ENCODE data around the gene CASTOR1.

Gene CASTOR1

DNA sequence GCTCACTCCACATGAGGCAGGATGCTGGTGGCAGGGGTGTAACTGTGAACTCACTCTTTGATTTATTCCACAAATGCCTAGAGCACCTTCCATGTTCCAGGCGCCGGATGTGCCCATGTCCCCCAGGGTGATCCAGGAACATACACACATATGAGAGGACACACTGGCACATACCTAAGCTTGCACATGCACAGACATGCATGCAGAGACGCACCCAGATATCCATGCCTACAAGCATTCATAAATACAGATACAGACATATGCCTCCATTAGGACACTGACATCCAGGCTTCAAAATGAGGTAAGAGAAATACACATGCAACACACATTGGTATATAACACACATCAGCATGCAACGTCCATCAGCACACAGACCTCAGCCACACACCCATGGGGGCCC is 27.2 kb downstream of the CASTOR1 start:
- peak; percentile 1 for DNase-seq

DNA sequence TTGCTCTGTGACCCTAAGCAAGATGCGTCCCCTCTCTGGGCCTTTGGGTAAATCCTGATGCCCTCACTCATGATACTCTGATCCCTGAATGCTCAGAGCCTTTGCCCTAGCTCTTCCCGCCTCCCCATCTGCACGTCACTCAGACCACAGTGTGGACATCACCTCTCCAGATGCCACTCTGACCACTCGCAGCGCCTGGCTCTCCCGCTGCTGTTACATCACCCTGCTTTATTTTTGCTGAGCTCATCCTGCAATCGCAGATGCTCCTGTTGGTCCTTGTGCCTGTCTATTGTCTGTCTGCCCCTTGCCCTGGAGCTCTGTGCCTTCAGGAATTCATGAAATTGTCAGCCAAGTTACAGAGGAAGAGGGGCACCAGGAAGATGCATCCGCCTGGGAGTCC is 28.2 kb downstream of the CASTOR1 start:
- no peak for DNase-seq

DNA sequence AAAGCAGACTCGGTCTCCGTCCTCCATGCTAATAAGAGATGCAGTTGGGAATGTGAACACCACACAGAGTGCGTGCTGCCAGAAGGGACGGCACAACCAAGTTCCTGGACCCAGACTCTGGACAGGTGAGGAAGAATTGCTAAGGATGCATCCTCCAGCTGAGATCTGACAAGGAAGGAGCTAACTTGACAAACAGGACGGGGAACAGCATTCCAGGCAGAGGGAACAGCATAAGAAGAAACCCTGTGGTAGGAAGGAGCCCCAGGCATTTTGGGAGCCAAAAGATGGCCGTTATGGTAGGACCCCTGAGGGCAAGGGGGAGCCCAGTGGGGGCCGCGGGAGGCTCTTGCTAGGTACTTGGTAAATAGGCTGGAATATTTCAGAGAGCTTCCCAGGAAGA is 28.6 kb downstream of the CASTOR1 start:
- DNase-seq, result no peak

DNA sequence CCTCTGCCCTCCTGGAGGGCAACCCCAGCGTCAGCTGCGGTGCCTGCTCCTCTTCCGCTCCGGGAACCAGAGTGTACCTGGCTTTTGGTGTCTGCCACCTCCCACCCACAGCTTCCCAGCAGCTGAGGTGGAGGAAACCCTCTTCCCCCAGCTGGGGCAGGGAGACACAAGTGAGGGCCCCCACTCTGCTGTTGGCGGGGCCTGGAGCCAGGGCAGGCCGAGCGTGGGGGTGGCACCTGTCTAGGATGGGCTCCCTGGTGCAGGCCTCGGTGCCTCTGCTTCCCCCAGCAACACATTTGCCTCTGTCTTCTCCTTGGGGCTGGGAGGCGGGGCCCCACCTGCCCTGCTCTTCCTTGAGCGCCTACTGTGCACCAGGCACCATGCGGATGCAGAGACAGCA is 29.0 kb downstream of the CASTOR1 start:
- DNase-seq, result peak; percentile 1

DNA sequence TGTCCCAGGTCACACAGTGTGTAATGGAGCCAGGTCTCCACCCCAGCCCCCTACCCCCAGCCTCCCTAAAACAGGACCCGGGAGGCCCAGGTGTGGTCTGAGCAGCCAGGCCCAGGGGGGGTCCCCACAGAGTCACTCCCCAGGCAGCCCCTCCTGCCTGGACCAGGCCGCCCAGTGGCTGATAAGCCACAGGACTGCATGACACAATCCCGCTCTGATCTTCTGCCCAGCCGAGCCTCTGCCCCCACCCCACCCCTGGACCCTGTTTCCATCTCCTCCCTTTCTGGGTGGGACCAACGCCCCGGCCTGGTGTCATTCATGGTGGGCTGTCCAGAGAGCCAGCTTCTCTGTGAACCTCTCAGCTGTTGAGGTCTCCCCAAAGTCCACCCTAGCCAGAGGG is 35.0 kb downstream of the CASTOR1 start:
- DNase-seq, result no peak

DNA sequence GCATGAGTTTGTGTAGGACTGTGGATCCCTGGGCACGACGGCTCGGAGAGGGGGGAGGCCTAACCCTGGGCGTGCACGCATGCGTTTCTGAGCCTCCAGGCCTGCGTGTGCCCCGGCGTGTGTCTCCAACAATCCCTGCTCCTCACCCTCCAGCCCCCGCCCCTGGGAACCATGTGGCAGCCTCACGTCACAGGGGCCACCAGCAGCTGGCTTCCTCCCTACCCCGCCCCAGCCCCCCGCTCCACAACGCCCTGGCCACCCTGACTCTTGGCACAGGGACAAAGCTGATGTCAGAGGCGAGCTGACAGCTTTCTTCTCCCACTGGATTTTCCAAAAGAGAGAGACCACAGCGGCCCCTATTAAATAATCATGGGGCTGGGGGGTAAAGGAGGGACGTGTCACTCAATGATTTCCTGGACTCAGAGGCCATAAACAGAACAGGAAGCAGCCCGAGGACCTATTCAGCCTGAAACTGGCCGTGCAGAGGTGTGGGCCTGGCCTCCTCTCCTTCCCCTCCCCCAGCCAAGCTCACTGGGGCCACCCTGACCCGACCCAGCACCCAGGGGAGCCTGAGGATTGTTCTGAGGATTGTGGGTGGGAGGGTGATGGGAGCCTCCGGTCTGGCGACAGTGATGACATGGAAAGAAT is 36.0 kb downstream of the CASTOR1 start:
- no peak for DNase-seq

DNA sequence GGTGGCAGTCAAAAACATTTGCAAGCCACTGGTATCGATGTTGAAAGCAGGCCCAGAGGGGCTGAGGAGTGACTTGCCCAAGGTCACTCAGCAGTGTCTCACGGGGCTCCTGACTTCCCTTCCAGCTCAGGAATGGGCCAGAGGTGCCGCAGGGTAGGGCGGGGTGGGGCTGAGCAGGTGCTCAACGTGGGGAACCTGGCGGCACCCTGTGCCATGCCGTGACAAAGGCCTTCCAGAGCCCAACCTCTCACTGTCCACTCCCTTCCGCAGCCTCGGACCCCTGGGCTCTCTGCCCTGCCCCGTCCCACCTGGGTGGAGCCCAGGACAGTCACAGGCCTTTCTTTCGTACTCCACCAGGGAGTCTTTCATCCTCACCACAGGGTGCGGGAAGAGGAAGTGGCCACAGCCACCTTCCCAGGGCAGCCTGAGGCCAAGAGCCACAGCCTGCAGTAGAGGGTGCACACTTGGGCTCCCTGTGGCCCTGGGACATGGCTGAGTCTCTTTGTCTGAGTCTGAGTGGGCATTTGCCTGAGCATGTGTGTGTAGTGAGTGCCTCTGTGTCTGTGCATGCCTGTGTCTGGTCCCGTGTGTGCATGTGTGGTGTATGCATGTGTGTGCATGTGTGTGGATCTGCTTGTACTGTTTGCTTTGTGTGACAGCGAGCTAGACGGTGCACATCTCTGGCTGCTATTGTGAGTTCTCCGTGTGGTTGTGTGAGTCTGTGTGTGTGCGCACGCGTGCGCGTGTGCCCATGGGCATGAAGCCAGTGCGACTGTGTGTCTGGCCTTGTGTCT is 36.7 kb downstream of the CASTOR1 start:
- no peak for DNase-seq

DNA sequence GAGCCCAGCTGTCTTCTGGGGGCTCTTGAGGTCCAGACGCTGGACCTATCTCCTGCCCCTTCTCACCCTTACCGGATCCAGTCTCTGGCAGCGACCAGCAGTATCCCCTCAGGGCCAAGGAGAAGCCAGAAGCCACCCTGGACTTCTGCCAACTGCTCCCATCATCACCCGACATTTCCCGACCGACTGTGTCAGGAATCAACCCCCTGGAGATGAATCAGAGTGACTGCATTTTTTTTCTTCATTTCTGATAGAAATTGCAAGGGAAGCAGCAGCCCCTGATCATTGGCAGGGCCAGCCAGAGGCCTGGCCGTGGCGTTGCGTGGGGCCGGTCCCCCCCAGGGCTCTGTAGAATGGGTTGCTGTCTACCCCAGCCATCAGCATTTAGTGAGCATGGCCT is 37.6 kb downstream of the CASTOR1 start:
- no peak for DNase-seq

DNA sequence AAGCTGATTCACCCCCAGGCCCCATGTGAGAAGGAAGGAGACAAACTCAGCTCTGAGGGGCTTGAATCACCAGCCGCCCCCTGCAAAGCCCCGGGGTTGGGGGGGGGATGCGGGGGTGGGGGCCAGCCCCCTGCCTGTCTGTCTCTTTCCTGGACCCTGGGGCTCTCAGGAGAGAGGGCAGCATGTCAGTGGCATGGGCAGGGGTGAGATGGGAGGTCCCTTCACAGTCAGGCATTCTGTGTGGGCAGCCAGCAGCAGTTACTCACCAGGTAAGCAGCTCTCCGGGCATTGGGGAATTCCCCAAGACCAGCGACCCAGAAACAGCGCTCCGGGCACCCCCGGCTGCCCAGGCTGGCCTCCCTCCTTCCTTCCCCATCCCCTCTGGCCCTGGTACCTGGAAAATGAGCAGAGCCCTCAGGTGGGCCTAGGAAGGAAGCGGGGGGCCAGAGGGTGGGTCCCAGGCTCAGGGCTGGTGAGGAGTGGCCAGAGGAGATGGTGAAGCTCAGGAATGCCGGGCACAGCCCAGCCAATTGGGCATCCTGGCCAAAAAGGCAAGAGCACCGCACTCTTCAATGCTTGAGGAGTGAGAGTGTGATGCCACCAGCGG is 38.5 kb downstream of the CASTOR1 start:
- DNase-seq, result no peak

DNA sequence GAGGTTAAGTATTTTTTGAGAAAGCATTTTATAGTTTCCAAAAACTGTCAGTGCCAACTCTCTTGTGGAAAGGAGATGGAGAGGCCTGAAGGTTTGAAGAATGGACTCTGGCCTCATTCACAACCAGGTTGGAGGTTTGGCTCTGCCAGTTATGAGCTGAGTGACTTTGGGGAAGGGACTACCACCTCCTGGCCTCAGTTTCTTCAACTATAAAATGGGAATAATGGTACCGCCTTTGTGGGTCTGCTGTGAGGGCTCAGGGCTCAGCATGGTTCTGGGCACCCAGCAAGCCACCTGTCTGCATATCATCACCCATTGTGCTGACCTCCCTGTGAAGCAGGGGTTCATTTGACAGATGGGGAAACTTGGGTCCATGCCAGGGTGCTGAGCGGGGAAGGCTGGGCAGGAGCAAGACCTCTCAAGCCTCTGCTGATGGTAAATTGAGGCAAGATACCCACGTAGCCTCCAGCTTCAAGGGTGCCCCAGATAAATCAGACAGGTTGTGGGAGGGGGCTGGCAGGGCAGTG is 39.2 kb downstream of the CASTOR1 start:
- no peak for DNase-seq

DNA sequence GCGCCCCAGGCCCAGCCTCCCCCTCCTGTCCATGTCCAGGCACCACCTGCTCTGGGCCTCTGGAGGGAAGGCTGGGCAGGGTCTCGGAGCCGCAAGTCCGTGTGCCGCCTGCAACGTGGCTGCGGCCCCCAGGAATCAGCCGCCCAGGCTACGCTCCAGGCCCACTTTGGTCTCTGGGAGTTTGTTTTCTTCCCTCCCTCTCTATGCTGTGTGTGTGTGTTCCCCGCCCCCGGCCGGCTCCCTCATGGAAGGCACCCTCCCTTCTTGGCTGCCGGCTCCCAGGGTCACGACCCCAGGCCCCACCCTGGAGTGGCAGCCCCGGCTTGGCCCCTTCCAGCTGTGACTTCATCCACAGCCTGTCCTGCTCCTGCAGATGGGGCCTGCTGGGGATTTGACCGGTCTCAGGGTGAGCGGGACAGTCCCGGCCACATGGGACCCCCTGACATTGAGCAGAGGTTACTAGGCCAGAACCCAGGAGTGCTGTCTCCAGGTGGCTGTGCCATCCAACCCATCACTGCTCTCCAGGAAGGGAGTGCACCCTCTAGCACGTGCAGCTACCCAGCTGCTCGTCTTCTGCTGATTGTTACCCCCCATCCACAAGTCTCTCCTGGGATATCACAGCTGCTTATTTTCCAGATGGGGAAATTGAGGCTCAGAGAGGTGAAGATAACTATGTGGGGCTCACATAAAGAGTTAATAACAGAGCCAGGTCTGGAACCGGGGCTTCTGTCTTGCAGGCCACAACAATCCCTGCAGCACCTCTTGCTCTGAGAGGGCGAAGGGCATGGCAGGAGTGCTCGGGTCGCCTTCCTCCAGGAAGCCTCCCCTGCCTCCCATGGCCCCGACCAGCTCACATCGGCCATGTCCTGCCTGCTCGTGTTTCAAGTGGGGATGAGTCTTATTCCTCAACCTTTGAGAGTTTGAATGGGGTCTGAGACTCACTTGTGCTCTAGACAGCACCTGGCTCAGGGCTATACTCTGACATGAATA is 40.0 kb downstream of the CASTOR1 start:
- no peak for DNase-seq

DNA sequence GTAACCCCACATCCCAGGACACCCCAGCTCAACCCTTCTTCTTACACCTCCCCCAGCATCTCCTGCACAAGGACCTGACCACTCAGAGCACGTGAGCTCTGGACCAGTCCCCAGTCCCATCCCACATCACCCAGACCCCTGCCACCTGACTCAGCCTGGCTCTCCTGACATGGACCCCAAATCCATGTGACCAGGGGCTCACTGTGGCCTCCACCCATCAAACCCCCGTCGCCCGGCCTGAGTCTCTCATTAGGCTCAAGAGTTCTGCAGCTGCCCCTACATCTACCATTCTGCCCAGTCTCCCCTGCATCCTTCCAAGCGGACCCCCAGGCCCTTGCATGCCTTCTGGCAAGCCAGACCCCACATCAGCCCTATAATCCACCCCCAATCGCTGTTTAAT is 40.8 kb downstream of the CASTOR1 start:
- no peak for DNase-seq

DNA sequence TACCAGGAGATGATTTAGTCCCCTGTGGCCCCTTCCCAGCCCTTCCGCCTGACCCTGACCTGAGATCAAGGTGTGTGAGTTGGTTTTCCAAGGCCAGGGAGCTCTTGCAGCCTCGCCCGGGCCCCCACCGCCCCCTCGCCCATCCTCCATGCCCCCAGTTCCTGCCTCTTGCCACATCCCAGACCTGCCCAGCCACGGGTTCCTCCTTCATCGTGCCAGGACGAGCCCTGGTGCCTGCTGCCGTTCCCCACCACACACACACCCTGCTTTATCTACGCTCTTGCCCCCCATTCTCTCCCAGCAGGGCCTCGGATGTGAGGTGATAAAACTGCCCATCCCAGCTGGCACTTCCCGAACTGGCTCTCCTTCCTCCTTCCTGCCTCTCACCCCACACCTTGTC is 41.3 kb downstream of the CASTOR1 start:
- DNase-seq, result peak; percentile 32

DNA sequence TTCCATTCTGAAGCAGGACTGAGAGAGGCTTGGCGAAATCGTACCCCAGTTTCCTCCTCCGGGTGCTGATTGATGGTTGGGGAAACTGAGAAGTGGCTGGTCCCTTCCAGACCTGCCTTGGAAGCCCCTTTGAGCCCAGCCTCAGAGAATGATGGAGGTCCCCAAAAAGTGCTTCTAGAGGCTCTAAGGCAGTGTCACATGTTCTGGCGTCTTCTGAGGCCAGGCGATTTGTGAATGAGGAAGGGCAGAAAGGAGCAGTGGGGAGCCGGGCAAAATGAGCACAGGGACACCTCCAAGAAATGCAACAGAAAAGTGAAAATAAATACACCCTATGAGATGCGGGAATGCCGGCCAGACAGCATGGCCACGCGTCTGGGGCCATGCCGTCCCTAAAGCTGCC is 41.7 kb downstream of the CASTOR1 start:
- DNase-seq, result no peak

DNA sequence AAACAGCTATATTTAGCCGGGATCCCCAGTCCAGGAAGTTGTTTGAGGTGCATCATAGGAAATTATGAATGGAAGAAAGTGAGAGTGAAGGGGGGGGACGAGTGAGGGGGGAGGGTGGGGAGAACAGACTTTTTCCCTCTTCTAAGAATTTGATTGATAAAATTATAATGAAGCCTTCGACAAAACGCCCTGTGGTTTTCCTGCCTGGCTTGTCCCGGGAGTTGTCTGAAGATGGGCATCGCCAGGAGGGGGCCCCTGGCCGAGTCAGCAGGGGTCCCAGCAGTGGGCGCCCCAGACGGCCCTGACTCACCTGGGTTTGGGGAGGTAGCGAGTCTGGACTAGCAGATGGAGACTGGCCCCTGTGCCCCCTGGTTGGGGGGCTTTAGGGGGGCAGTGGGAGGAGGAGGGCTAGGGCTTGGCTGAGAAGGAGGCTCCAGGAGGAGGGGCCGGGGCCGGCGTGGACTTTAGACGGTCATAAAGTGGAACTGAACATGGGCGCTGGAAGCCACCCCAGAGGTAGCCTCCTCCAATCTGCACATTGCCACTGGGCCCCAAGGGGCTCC is 42.4 kb downstream of the CASTOR1 start:
- no peak for DNase-seq

DNA sequence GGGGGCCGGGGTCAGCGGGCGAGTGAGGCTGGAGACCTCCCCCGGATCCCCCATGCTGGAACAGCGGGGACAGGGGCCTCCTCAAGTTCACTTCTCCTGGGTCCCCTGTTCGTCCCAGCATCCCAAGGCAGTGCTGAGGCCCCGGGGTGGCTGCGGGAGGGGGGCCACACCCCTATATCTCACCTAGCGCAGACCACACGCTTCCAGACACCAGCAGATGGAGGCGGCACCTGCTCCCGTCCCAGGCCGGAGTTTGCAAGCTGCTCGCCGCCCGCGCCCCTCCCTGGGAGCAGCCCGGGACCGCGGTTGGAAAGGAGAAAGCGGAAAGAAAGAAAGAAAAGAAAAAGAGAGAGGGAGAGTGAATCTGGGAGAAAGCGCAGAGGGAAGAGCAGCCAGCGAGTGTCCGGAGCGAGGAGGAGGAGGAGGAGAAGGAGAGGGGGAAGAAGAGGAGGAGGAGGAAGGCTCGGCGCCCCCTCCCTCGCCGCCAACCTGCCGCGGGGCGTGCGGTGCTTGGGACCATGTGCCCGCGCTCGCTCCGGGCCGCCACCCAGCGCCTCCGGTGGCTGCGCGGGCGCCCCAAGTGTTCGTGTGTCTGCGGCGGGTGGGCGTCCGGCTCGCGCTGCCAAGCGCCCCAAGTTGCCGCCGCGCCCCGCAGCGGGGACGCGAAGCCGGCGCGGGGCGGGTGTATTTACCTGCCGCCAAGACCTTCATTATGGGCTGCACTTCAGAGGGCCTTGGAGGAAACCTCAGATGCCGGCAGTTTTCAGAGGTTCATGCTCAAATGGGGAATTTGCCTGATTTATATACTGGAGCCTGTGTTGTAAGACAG is 43.1 kb downstream of the CASTOR1 start, which contains the start of gene LIF:
TSS of gene LIF (minus strand) at position 775 of the 829 bp plus-strand sequence. CDS start at position 711, 64 bp downstream.
- no peak for DNase-seq

DNA sequence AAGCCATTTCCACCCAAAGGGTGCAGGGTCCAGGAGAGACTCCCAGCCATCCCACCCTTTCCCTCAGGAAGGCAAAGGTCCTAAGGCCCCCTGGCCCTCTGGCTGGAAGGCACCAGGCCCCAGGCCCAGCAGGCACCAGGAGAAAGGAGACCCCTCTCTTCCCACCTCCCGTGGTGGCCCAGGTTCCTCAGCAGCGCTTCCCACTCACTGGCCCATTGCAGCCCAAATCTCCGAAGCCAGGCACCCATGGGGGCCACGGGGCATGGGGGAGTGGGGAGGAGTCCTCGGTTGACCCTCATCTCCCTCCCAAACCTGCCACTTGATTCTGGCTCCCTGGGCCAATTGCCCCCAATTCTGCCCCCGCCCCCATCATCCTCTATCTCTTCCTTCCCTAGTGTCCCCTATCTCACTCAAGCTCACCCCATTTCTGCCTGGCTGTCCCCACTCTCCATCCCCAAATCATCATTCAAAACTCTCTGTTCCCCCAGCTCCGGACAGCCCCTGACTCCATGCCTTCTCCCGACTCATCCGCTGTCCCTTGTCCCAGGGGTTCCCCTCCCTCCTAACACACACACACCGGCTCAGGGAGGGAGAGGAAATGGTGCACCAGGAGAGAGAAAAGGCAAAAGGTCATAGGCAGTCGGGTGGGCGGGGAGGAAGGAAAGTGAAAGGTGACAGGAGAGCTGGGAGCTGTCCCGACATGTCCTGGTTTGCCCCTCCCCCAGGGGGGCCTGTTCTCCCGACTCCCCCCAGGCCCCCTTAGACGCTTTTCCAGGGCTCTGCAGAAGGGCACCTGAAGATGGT is 43.9 kb downstream of the CASTOR1 start:
- DNase-seq, result no peak

DNA sequence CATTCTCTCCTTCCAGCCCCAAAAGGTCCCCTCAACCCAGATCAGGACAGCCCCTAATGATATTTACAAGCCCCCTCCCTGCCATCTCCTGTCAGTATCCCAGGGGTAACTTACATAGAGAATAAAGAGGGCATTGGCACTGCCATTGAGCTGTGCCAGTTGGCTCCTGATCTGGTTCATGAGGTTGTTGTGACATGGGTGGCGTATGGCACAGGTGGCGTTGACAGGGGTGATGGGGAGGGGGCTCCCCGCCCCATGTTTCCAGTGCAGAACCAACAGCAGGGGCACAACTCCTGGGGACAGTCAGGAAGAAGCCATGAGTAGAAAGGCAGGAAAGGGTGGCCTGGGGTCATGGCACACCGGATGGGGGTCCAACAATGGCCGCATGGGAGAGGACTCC is 44.7 kb downstream of the CASTOR1 start:
- no peak for DNase-seq

DNA sequence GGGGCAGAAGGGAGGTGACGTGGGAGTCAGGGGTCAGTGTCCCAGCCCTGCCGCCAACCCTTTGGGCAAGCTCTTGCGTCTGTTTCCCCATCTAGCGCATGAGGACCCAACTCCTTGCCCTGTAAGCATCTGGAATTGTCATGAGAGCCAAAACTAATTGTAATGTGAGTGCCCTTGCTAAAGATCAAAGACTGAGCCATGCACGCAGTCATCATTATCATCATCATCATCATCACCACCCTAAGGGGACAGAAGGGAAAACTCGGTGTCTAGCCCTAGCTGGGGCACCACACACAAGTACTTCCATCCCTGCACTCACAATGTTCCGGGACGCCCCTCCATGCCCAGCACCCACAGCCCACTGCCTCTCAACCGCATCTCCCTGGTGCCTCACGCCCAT is 45.2 kb downstream of the CASTOR1 start:
- no peak for DNase-seq

DNA sequence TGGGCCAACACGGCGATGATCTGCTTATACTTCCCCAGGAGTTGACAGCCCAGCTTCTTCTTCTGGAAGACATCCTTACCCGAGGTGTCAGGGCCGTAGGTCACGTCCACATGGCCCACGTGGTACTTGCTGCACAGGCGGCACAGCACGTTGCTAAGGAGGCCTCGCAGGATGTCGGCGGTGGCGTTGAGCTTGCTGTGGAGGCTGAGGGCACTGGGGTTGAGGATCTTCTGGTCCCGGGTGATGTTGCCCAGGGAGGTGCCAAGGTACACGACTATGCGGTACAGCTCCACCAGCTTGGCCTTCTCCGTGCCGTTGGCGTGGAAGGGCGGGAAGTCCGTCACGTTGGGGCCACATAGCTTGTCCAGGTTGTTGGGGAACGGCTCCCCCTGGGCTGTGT is 45.6 kb downstream of the CASTOR1 start:
- no peak for DNase-seq

Measured in hematopoietic multipotent progenitor cell treated with erythropoietin and hydrocortisone succinate and interleukin-3 and kit ligand, for 8 days (in vitro differentiated cells).